ENCODE results near the gene ZNF669.

Gene ZNF669

DNA sequence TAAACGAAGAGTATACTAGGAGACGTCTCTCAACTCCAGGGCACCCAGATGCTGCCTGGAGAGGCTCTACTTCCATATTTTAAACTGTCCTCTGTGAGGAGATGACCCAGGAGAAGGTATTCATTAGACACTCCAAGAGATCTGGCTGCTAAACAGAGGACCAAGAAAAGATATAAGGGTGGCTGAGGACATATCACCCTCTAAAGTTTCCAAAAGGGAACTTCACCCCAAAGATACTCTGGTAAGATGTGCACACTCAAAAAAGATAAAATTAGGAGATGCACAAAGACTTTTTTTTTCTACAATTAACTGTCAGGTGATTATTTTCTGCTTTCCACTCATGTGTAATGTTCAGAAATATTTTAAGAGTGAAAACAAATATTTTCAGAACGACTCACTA lies 26.9 kb downstream of the ZNF669 start:
- in situ Hi-C loops (cut with MboI; ENCODE audit: low sequenced_read_pairs) = no loop called here

DNA sequence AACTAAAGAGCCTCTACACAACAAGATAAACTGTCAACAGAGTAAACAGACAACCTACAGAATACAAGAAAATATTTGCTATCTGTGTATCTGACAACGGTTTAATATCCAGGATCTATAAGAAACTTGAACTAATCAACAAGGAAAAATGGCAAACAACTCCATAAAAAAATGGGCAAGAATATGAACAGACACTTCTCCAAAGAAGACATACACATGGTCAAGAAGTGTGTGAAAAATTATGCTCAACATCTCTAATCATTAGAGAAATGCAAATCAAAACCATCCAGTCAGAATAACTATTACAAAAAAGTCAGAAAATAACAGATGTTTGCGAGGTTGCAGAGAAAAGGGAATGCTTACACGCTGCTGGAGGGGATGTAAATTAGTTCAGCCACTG lies 33.5 kb downstream of the ZNF669 start:
- in situ Hi-C loops (cut with MboI; ENCODE audit: low sequenced_read_pairs) = no loop called here

DNA sequence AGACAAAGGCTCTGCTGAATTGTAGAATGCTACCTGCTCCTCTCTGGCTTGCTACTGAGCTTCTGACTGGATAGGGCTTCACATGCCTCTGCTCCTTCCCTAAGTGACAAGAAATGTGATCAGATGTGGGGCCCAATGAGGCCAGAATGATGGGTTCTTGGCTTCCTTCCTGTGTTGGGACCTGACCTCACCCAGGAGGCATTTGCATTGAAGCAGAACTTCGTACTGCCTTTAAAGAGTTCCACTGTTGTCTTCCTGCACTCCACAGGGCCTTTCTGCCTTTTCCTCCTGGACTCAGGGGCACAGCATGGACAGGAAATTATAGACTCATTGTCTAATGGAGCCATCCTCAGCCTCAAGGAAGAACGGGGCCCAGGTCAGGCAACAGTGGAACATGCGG lies 39.9 kb downstream of the ZNF669 start:
- in situ Hi-C loops (cut with MboI; ENCODE audit: low sequenced_read_pairs) = no loop called here

DNA sequence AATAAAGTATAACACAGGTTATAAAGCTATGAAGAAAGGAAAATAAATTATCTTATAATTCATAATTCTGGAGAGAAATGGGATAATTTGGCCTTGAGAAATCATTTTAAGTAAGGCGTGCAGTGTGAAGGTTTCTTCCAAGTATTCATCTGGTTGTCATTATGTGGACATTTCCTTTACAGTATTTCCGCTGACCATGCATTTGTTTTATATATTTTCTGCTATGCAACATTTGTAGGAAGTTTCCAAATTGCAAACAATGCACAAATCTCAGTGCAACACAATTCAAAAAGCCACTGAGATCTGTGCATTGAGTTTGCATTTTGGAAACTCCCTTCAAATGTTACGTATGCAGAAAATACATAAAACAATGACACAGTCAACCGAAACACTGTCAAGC lies 43.4 kb downstream of the ZNF669 start:
- in situ Hi-C loops (cut with MboI; ENCODE audit: low sequenced_read_pairs) = no loop called here

DNA sequence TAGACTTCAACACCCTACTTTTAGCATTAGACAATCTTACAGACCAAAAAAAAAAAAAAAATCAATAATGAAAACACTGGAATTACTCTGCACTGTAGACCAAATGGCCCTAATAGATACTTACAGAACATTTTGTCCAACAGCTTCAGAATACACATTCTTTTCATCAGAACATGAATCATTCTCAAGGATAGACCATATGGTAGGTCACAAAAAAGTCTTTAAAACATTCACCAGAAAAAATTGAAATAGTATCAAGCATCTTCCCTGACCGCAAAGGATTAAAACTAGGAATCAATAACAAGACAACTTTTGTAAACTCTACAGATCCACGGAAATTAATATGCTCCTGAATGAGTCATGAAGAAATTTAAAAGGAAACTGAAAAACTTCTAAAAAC lies 48.1 kb downstream of the ZNF669 start:
- in situ Hi-C loops (cut with MboI; ENCODE audit: low sequenced_read_pairs) = no loop called here

DNA sequence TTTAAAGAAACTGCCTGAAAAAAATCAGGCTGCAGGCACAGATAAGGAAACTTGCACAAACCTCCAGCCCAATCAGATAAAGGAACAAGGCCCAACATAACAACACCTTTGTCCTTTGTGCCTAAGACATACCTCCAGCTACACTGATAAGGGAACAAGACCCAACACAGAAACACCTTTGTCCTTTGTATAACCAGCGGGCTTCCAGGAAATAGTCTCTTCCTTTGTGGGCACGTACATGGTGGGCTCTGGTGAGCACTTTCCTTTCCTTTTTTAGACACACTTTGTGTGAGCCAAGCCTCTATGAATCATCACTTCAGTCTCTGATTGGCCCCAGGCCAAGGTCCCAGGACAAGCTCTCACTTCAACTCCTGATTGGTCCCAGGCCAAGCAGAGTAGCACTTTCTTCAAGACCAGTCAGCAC lies 49.2 kb downstream of the ZNF669 start:
- in situ Hi-C loops (cut with MboI; ENCODE audit: low sequenced_read_pairs) = no loop called here

Measured in HL-60/S4 treated with retinoic acid at 250 ng/mL for 4 days and 3 days (cell line).